Gastroesophageal sphincter (tissue), 4 donors: ENCODE data around the gene PRSS56. TPM values are rescaled to one million over a fixed set of nuclear protein-coding genes. Genes with fewer than 3 reads are reported as not detected.

Source experiments
- ATAC-seq: fragments of 150-250 bp; one replicate; pipeline ENCODE4 v1.9.1; 2016; ENCODE audit warnings: mild to moderate bottlenecking, moderate library complexity
- H3K27ac ChIP-seq, 4 donors: fragments of 200-600 bp; sonication (generic) in 3 of 4; 1 replicate in 3 of 4; 2 replicates in 1 of 4; pipeline ENCODE4 v1.5.1; 2016 to 2019
- H3K27me3 ChIP-seq: fragments of 200-600 bp; sonication (generic); one replicate; pipeline ENCODE4 v1.5.1; 2019
- H3K36me3 ChIP-seq, 2 donors: fragments of 200-600 bp; sonication (generic); one replicate each; pipeline ENCODE4 v1.5.1; 2019; ENCODE audit warnings: control low read depth in 1 of 2
- H3K4me1 ChIP-seq, 3 donors: fragments of 200-600 bp; sonication (generic); 1 replicate in 2 of 3; 2 replicates in 1 of 3; pipeline ENCODE4 v1.5.1; 2016 to 2019; ENCODE audit warnings: control low read depth in 2 of 3
- H3K4me3 ChIP-seq, 2 donors: fragments of 200-600 bp; sonication (generic); one replicate each; pipeline ENCODE4 v1.5.1; 2019; ENCODE audit warnings: mild to moderate bottlenecking in 1 of 2, moderate library complexity in 1 of 2
- H3K9me3 ChIP-seq, 3 donors: fragments of 200-600 bp; sonication (generic); one replicate each; pipeline ENCODE4 v1.5.1; 2017 to 2019; ENCODE audit warnings: control low read depth in 2 of 3
- EP300 ChIP-seq: sonication (generic); formaldehyde crosslinking; IDR thresholded peaks from one replicate; pipeline ENCODE4 v1.6.1; 2017; ENCODE audit warnings: antibody characterized with exemption, mild to moderate bottlenecking
- POLR2A ChIP-seq, 2 donors: fragments of 450-650 bp; IDR thresholded peaks; one replicate each; pipeline ENCODE4 v1.6.1; 2017; ENCODE audit warnings: antibody characterized with exemption in 2 of 2, mild to moderate bottlenecking in 2 of 2, moderate library complexity in 1 of 2
- POLR2AphosphoS5 ChIP-seq: sonication (generic); formaldehyde crosslinking; IDR thresholded peaks from one replicate; pipeline ENCODE4 v1.6.1; 2017; ENCODE audit warnings: antibody characterized with exemption
- WGBS, 2 donors: methylation state at CpG; one replicate each; pipeline ENCODE4 v1.1.5; 2018; ENCODE audit warnings: low coverage in 1 of 2; 5-methylcytosine and 5-hydroxymethylcytosine counted together
- total RNA-seq, 4 donors: library from RNA; depleted of rRNA; stranded (reverse); fragments of >200 nt; gene quantifications; one replicate each; pipeline ENCODE4 v1.1.0, GENCODE V29; 2016
- TF ChIP-seq, protein P1 (sequence below), 4 experiments: fragments of 200-600 bp in 2 of 4; fragments of 450-650 bp in 2 of 4; sonication (generic) in 1 of 4; IDR thresholded peaks; one replicate each; pipeline ENCODE4 v1.5.1; 2017 to 2019; ENCODE audit warnings: antibody characterized with exemption in 4 of 4, mild to moderate bottlenecking in 2 of 4, moderate library complexity in 2 of 4

PRSS56 gene
- total RNA-seq, 4 donors from 2014 or later: not detected

DNA sequence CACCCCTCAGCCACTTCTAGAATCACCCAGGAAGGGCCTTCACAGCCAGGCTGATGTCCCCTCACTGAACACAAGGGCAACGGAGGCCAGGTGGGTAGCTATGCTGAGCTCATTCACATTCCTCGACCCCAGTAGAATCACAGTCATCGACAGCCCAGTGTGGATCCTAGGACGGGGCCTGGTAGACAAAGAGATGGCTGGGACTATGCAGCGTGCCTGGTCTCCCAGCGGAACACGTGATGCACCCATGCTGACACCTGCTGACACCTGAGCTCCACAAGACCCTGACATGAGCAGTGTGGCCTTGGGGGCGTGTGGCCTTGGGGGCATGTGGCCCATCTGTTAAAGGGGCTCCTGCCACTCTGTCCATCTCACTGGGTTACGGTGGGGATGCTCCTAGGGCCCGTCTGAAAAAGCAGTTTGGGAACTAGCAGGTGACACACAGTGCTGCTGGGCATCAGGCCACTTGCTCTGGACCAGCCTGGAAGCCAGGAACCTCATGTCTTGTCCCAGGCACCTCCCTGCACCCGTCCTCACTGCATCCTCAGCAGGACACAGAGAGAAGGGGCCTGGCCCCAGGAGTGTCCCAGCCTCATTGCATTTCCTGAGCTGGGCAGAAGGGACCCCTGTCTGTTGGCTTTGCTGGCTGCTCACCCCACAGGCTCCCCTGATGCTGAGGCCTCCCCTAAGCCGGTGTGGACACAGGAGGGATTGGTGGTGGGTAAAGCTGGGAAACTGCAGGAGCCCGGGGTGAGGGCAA is 42.3 kb upstream of the PRSS56 start:
- ATAC-seq: no peak
- Histone ChIP-seq H3K4me3 (no peak overlapping the region), H3K27ac (no peak overlapping the region), H3K36me3 (no peaks in the 10 kb centered on the region), H3K4me1 (no peaks in the 10 kb centered on the region), H3K27me3 (peaks cover 77% of the 10 kb centered on the region), H3K9me3 (no peaks in the 10 kb centered on the region)
- TF ChIP-seq EP300 (no peak), POLR2AphosphoS5 (no peak), POLR2A (IDR thresholded peaks at IDR 0.05) (no peak)
- TF ChIP-seq, protein P1, sequence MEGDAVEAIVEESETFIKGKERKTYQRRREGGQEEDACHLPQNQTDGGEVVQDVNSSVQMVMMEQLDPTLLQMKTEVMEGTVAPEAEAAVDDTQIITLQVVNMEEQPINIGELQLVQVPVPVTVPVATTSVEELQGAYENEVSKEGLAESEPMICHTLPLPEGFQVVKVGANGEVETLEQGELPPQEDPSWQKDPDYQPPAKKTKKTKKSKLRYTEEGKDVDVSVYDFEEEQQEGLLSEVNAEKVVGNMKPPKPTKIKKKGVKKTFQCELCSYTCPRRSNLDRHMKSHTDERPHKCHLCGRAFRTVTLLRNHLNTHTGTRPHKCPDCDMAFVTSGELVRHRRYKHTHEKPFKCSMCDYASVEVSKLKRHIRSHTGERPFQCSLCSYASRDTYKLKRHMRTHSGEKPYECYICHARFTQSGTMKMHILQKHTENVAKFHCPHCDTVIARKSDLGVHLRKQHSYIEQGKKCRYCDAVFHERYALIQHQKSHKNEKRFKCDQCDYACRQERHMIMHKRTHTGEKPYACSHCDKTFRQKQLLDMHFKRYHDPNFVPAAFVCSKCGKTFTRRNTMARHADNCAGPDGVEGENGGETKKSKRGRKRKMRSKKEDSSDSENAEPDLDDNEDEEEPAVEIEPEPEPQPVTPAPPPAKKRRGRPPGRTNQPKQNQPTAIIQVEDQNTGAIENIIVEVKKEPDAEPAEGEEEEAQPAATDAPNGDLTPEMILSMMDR (IDR thresholded peaks at IDR 0.05): no peak
- WGBS, 2 donors: 80 to 100% methylated on average over 1 of the region's 13 CpGs

DNA sequence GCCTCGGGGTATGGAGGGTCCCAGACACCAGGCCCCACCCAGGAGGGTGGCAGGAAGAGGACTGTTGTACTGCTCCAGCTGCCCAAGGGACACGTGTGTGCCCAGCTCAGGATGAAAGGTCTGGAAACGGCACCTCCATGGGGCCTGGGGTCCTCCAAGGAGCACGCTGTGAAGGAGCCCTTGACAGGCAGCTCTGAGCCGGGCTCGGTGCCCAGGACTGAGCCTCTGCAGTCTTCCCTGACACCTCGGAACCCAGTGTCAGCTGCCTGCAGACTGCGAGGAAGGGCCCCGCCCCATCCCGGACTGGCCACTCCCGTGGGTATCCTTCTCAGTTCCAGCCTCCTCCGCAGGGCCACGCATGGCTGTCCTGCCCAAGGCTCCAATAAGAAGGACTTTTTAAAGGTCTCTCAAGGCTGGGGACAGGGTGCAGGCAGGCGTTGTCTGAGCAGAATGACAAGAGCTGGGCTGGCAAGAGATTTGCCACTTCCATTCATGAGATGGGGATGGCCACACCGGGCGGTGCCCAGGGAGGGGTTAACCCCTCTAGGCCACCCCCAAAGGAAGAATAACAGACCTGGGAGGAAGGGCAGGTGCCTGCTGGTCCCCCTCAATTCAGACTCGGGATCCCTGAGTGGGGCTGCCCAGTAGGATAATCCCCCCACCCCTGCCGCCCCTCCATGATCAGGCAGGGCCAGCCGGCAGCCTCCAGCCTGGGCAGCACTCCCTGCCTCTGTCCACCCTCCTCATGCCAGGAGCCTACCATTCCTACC is 41.4 kb upstream of the PRSS56 start:
- no peak overlapping the region for H3K4me3 ChIP-seq
- H3K27ac ChIP-seq: no peak overlapping the region
- 26 to 40% methylated on average over 1 to 4 of the region's 19 CpGs for WGBS, 2 donors
- no peaks in the 10 kb centered on the region for H3K36me3 ChIP-seq
- H3K4me1 ChIP-seq: no peaks in the 10 kb centered on the region
- TF ChIP-seq POLR2AphosphoS5 (no peak), POLR2A (IDR thresholded peaks at IDR 0.05) (no peak), EP300 (no peak)
- TF ChIP-seq, protein P1 (IDR thresholded peaks at IDR 0.05): no peak
- ATAC-seq: no peak
- no peaks in the 10 kb centered on the region for H3K9me3 ChIP-seq
- peaks cover 77% of the 10 kb centered on the region for H3K27me3 ChIP-seq

DNA sequence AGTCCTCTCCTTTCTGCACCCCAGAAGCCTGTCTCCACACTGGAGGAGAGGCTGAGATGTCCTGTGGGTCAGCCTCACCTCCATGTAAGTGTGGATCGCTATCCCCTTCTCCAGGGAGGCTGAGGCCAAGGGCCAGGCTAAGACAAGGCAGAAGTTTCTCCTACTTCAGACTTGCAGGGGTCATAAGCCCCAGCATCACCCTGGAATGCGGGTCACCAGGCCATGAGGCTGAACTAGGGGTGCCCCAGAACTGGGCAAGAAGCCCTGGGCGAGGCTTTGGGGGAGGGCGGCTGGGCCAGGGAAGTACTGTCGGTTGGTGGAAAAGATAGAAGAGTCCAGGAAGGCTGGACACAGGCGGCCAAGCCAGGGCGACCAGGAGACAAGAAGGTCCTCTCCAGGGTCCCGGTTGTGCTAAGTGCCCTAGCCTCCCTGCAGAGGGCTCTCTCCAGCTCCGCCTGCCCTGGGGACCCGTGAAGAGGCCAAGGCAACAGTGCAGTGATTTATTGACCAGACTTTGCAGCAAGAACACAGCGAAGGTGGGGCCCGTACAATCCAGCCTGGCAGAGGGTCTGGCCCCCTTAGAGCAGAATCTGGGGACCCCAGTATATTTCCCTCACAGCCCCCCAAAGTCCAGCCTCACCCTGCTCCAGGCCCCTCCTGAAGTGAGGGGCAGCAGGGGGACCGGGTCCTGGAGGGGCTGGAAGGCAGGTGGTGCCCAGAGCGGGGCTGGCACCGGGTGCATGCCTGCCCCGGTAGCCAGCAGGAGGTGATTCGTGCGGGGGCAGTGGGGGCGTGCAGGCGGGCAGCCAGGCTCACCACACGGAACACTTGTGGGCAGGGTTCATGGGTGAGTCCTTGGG is 40.6 kb upstream of the PRSS56 start:
- Histone ChIP-seq H3K4me1 (no peaks in the 10 kb centered on the region), H3K4me3 (no peak overlapping the region), H3K36me3 (no peaks in the 10 kb centered on the region), H3K27me3 (peaks cover 77% of the 10 kb centered on the region), H3K27ac (no peak overlapping the region), H3K9me3 (no peaks in the 10 kb centered on the region)
- 76% methylated on average over 8 of the region's 21 CpGs; no CpG with 5 or more reads in 1 of the 2 donors for WGBS, 2 donors
- no peak for ATAC-seq
- TF ChIP-seq EP300: no peak
- TF ChIP-seq, protein P1 (IDR thresholded peaks at IDR 0.05): no peak
- no peak for TF ChIP-seq POLR2A (IDR thresholded peaks at IDR 0.05)
- TF ChIP-seq POLR2AphosphoS5: no peak

DNA sequence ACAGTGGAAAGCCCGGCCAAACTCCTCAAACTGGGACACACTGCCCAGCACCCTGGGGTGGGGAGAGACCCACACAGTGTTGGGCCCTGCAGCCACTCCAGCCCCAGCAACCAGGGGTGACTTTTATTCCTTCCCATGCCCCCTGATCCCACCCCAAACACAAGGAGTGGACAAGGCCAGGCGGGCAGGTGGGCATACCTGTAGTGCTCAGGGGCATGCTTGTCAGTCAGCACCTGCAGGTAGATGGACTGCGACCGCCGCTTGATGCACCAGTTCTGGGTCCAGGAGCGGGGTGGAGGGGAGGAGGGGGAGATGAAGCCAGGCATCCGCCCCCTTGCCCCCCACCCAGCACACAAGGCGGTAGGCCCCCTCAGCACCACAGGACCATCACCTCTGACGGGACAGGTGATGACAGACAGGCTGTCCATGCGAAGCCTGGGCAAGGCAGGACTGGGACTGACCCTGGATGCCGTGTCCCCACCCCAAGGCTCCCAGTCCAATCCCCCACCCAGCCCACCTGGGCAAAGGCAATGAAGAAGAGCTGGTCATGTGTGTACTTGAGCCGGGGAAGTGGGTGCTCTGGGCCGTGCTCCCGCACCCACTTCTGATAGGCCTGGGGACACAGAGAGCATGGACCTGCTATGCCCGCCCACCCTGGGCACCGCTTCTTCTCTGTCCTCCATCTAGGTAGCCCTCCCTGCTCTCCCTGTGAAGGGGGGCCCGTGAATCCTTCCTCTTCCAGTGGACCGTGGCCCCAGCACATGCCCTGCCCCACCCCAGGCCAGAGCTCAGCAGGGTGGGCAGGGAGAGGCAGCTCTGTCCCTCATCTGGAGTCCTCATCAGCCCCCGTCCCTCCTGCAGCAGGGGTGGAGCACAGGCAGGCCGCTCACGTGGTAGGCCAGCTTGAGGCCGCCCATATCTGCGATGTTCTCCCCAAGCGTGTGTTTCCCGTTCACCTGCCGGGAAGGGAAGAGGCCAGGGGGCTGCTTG is 39.7 kb upstream of the PRSS56 start:
- H3K4me3 ChIP-seq: no peak overlapping the region
- no peaks in the 10 kb centered on the region for H3K9me3 ChIP-seq
- ATAC-seq: no peak
- peaks cover 0 to 3% (median 0%) of the 10 kb centered on the region in 3 donors for H3K4me1 ChIP-seq
- WGBS, 2 donors: no CpG with 5 or more reads among the region's 26 CpGs
- no peak overlapping the region for H3K27ac ChIP-seq
- no peak for TF ChIP-seq POLR2A (IDR thresholded peaks at IDR 0.05)
- TF ChIP-seq, protein P1 (IDR thresholded peaks at IDR 0.05): no peak
- no peak for TF ChIP-seq POLR2AphosphoS5
- TF ChIP-seq EP300: no peak
- H3K27me3 ChIP-seq: peaks cover 77% of the 10 kb centered on the region
- no peaks in the 10 kb centered on the region for H3K36me3 ChIP-seq
